ENCODE data around the gene NR1D2. TPM values are rescaled to one million over a fixed set of nuclear protein-coding genes. Genes with fewer than 3 reads are reported as not detected.

The NR1D2 gene
- polyA plus RNA-seq, 1 experiment: 18.0 TPM

DNA sequence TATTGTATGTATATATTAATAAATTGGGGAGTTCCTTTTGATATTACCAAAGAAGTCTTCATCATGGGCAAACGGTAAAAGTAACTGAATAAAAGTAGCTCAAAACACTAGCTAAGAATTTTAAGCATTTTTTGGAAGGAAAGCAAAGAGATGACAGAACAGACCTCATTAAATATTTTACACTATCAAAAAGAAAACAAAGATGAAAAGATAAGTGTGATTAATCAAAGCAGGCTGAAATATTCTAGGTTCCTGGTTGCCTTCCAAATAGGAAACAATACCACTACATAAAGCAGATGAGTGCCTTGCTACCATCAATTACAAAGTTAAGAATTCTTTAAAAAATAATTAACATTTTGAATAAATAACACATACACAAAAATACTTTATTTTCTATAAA, 31.9 kb upstream of the NR1D2 start:
- POLR2A ChIA-PET: no interaction called here

DNA sequence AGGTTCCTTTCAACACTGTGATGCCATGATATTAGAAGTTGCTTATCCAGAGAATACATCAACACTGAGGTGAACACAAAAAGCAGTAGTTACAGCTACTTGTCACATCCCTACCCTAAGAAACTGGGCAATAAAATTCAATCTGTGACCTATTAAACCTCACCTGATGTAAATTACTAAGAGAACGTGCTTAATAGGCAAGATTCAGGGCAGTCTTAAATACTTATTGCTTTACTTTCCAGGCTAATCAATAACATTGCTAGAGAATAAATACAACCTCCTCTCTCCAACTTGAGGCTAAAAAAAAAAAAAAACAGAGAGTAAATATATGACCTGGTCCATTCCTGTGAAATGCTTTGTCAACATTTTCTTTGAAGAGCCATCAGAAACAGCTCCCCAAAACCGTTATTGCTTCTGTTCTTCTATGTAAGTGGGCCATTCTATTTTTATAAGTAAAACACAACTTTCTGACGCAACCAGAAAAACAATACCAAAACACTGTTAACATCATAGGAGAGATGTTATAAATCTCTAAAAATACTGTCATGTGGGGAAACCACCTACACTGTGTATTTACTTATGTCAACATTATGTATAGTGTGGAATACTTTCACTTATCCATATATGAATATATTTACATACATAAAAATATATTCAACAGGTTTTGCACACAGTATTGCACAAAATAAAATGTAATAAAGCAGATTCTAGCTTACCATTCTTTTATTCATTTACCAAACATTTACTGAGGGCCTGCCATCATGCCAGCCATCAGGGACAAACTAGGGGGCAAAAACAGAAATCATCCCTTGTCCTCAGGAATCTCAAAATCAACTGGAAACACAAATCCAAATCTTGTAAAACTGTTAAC, 31.0 kb upstream of the NR1D2 start:
- CTCF ChIA-PET: no interaction called here
- TF ChIP-seq, protein P1, sequence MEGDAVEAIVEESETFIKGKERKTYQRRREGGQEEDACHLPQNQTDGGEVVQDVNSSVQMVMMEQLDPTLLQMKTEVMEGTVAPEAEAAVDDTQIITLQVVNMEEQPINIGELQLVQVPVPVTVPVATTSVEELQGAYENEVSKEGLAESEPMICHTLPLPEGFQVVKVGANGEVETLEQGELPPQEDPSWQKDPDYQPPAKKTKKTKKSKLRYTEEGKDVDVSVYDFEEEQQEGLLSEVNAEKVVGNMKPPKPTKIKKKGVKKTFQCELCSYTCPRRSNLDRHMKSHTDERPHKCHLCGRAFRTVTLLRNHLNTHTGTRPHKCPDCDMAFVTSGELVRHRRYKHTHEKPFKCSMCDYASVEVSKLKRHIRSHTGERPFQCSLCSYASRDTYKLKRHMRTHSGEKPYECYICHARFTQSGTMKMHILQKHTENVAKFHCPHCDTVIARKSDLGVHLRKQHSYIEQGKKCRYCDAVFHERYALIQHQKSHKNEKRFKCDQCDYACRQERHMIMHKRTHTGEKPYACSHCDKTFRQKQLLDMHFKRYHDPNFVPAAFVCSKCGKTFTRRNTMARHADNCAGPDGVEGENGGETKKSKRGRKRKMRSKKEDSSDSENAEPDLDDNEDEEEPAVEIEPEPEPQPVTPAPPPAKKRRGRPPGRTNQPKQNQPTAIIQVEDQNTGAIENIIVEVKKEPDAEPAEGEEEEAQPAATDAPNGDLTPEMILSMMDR (IDR thresholded peaks at IDR 0.05; ENCODE audit: insufficient read depth, low read depth, low read length): no peak
- no peak for DNase-seq (ENCODE audit: low read depth)
- POLR2A ChIA-PET: no interaction called here
- no peaks in the 10 kb centered on the region for H3K27me3 ChIP-seq (ENCODE audit: control insufficient read depth, insufficient read depth, low read length)
- H3K4me3 ChIP-seq (ENCODE audit: low read depth, low read length): no peak overlapping the region
- peaks cover 7% of the 10 kb centered on the region for H3K36me3 ChIP-seq (ENCODE audit: control insufficient read depth, insufficient read depth, low read length)

More for the DNA sequence above, 31.9 kb upstream of the NR1D2 start:
- no peaks in the 10 kb centered on the region for H3K27me3 ChIP-seq (ENCODE audit: control insufficient read depth, insufficient read depth, low read length)
- CTCF ChIA-PET: no interaction called here
- peaks cover 5% of the 10 kb centered on the region for H3K36me3 ChIP-seq (ENCODE audit: control insufficient read depth, insufficient read depth, low read length)
- TF ChIP-seq, protein P1 (IDR thresholded peaks at IDR 0.05; ENCODE audit: insufficient read depth, low read depth, low read length): no peak
- no peak overlapping the region for H3K4me3 ChIP-seq (ENCODE audit: low read depth, low read length)
- DNase-seq (ENCODE audit: low read depth): no peak

DNA sequence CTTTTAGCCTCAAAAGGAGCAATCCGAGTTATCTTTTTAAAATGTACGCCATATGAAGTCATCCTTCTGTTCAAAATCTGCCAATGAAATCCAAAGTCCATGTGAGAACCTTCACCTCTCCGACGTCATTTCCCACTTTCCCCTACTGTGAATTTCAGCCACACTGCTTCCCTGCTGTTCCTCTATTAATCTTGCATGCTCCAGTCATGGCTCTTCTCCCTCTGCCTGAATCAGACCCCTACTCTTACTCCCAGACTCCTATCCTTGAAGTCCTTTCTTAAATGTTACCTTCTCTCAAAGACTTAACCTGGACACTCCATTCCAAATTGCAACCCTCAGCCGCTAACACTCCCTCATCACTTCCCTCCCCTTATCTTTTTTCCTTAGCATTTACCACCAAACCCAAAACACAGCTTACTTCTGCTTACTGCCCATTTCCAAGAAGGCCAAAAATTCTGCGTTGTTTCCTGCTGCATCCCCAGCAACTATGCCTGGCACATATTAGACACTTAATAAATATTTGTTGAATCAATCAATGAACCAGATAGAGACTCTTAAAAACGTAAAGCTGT, 29.5 kb upstream of the NR1D2 start:
- ChIA-PET POLR2A (no interaction called here), CTCF (interaction anchor here (1.0 to 1.4 kb wide), 2 partner anchors 17 to 31 kb away, joined by 3 to 4 read pairs; no protein-coding TSS in a partner anchor)
- H3K4me3 ChIP-seq (ENCODE audit: low read depth, low read length): peak overlapping the region; percentile 100
- peaks cover 10% of the 10 kb centered on the region for H3K36me3 ChIP-seq (ENCODE audit: control insufficient read depth, insufficient read depth, low read length)
- DNase-seq (ENCODE audit: low read depth): no peak
- no peaks in the 10 kb centered on the region for H3K27me3 ChIP-seq (ENCODE audit: control insufficient read depth, insufficient read depth, low read length)
- TF ChIP-seq, protein P1 (IDR thresholded peaks at IDR 0.05; ENCODE audit: insufficient read depth, low read depth, low read length): no peak

DNA sequence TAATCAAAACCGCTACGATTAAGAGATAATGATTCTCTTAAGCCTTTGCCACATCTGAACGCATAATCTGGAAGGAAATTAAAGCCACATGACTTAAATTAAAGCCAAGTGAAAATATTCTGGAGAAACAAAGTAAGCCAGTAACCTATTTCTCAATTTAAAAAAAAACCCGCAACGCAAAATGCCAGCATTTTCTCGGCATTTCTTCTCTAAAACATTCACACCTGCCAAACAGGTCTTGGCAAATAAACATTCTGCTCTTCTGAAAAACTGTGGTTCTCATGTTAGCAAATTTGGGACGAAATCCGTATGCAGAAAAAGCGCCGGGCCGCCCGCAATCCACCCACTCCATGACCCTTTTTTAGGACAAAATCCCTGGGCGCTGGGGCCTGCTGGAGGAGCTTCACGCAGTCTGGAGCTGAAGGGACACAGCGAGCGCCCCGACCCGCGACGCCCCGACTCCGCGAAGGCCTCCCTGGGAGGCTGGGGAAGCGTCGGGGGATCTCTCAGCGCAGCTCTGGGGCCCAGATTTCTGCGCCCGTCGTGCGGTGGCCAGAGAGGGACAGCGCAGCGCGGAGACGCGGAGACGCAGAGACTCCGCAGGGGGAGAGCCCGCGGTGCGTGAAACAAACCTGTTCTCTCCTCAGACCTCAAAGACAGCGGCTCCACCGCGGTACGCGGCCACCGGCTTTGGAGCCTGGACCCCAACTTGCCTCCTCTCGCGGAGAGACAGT, 28.8 kb upstream of the NR1D2 start:
- ChIA-PET POLR2A (interaction anchor here (0.6 to 0.9 kb wide), 7 partner anchors 30 to 572 kb away, joined by 3 to 5 read pairs (median 4); no protein-coding TSS in a partner anchor), CTCF (interaction anchor here (0.8 to 1.4 kb wide), 4 partner anchors 9 to 89 kb away, joined by 3 to 4 read pairs (median 4); no protein-coding TSS in a partner anchor)
- no peaks in the 10 kb centered on the region for H3K27me3 ChIP-seq (ENCODE audit: control insufficient read depth, insufficient read depth, low read length)
- TF ChIP-seq, protein P1 (IDR thresholded peaks at IDR 0.05; ENCODE audit: insufficient read depth, low read depth, low read length): no peak
- peak overlapping the region; percentile 100 for H3K4me3 ChIP-seq (ENCODE audit: low read depth, low read length)
- peaks cover 10% of the 10 kb centered on the region for H3K36me3 ChIP-seq (ENCODE audit: control insufficient read depth, insufficient read depth, low read length)
- no peak for DNase-seq (ENCODE audit: low read depth)
